ENCODE measurements around the gene FANCL.
"Not testable (repeated sequence)": the region's sequence is repeated elsewhere in the genome, so short reads cannot be mapped to it uniquely, and the experiment has no call there.

FANCL gene

DNA sequence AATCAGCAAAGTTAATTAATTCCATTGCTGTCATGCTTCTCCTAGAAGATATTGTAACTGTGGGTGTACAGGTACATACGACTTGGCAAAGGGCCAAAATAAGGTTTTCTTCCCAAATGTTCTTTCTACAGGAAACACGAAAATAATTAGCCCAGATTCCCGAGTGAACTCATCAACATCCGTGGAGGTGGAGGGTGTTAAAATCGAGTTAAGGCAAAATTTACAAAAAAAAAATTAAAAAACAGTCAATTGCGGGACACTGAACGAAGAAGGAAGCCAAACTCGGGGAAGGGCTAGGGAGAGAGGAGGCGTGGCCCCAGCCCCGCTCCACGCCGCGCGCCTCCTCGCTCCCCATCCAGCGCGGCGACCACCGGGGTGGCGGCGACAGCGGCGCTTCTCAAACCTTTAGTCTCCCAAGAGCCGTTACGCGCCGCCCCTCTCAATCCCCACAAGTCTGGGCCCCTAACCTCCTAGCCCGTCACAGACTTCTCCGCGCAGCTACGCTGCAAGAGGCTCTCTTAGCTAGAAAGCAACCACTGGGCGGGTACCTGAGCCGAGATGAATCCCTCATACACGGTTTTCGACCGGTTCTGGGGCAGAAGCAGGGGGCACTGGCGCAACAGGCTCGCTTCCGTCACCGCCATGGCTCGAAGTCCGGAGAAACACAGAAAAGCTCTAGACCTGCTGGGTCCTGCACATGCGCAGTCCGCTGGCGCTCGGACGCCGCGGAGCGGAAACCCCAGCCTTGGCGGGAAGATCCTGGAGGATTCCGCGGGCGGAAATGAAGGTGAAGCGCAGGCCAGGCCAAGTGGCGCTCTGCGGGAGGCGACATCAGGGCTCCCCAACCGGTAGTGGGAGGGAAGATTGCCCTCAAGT lies at the start of gene FANCL:
TSS of gene FANCL (minus strand) at position 656 of the 876 bp plus-strand sequence. CDS start at position 644, 12 bp downstream.
- no peak for TF ChIP-seq CTCF (IDR thresholded peaks at IDR 0.05; ENCODE audit: low read depth, low read length)
- peak; percentile 85 to 87 for DNase-seq (ENCODE audit: low read depth in 2 of 2)

DNA sequence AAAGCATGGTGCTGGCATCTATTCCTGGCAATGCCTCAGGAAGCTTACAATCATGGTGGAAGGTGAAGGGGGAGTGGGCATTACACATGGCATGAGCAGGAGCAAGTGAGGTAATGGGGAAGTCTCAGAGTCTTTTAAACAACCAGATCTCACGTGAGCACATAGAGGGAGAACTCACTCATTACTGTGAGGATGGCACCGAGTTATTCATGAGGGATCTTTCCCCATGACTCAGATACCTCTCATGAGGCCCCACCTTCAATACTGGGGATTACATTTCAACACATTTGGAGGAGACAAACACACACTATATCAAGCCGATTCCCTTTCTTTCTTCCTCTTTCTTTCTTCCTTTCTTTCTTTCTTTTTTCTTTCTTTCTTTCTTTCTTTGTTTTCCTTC lies 47.9 kb upstream of the FANCL start:
- H3K4me3 ChIP-seq (replicated peaks in 1 of 2; ENCODE audit: low read depth in 2 of 2, low read length in 2 of 2), result no peak overlapping the region

More for the DNA sequence above, at the start of gene FANCL:
- peak within 1 kb of the TSS; percentile 78 to 95 for H3K4me3 ChIP-seq (replicated peaks in 1 of 2; ENCODE audit: low read depth in 2 of 2, low read length in 2 of 2)

GRCh38 chr2:58283931-58284330 lies 42.8 kb upstream of the FANCL start:
- no peak for DNase-seq (ENCODE audit: low read depth in 2 of 2)
- no peak overlapping the region for H3K4me3 ChIP-seq (replicated peaks in 1 of 2; ENCODE audit: low read depth in 2 of 2, low read length in 2 of 2)
- TF ChIP-seq CTCF (IDR thresholded peaks at IDR 0.05; ENCODE audit: low read depth, low read length), result no peak

More for the DNA sequence above, 47.9 kb upstream of the FANCL start:
- DNase-seq (ENCODE audit: low read depth in 2 of 2), result peak in 1 of 2 donors; percentile 11
- TF ChIP-seq CTCF (IDR thresholded peaks at IDR 0.05; ENCODE audit: low read depth, low read length), result no peak

DNA sequence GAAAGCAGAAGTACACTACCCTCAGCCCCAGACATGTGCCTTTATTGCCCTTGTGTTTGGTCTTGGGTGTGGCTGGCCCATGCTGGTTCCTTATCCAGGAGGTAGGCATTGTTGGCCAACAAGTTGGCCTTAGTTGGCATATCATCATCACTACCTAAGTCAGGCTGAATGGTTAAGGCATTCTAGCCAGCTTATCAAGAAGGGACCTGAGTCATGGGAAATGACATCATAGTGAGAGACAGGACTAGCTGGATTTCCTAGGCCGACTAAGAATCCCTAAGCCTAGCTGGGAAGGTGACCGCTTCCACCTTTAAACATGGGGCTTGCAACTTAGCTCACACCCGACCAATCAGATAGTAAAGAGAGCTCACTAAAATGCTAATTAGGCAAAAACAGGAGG lies 34.0 kb upstream of the FANCL start:
- H3K4me3 ChIP-seq (replicated peaks in 1 of 2; ENCODE audit: low read depth in 2 of 2, low read length in 2 of 2), result not testable (repeated sequence)
- peak in 1 of 2 donors; percentile 18 for DNase-seq (ENCODE audit: low read depth in 2 of 2)

DNA sequence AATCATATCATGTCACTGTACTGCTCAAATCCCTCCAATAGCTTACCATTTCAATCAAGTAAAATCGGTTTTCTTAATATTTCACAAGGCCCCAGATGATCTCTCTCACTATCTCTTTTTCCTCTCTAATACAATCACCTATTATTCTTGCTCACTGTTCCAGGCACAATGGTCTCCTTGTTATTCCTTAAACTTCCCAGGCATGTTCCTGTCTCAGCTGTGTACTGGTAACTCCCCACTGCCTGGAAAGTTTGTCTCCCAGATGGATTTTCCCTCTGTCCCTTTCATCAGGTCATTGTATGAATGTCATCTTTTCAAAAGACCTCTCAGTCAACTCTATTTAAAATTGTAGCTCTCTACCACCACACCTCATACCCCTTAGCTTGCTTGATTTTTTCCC lies 30.7 kb upstream of the FANCL start:
- TF ChIP-seq CTCF (IDR thresholded peaks at IDR 0.05; ENCODE audit: low read depth, low read length), result no peak
- no peak for DNase-seq (ENCODE audit: low read depth in 2 of 2)
- no peak overlapping the region for H3K4me3 ChIP-seq (replicated peaks in 1 of 2; ENCODE audit: low read depth in 2 of 2, low read length in 2 of 2)

DNA sequence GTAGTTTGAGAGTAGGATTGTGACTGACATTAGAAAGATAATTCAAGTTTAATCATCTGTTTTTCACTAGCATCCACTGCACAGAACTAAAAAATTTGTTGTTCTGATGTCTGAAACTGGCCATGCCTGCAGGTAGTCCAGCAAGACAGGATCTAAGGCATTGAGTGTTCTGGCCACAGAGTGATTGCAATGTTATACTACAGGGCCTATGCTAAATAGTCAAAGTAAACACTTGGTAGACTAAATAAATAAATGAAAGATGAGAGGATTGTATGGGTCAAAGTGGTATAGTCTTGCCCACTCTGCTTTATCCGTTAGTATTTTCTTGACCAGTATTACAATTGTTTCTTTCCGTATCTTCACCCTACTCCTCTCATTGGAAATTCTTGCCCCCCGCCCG lies 27.6 kb upstream of the FANCL start:
- TF ChIP-seq CTCF (IDR thresholded peaks at IDR 0.05; ENCODE audit: low read depth, low read length), result no peak
- no peak overlapping the region for H3K4me3 ChIP-seq (replicated peaks in 1 of 2; ENCODE audit: low read depth in 2 of 2, low read length in 2 of 2)
- no peak for DNase-seq (ENCODE audit: low read depth in 2 of 2)

DNA sequence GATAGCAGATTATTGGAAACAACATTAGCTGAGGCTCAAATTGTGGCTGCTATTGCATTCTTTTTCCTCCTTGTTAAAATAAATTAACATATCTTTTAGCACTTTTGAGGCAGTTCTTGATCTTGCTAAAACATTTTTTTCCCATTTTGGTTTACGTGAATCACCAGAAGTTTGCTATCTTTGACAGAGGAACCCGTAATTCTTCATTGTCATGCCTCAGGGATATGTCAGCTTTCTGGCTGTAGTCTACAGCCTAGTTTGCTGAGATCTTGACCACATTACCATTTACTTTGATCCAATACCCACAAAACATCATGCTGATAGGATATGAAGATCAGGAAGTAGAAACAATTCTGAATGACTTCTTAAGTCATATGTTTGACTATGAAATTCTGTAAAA lies 25.1 kb upstream of the FANCL start:
- TF ChIP-seq CTCF (IDR thresholded peaks at IDR 0.05; ENCODE audit: low read depth, low read length), result no peak
- no peak overlapping the region for H3K4me3 ChIP-seq (replicated peaks in 1 of 2; ENCODE audit: low read depth in 2 of 2, low read length in 2 of 2)
- DNase-seq (ENCODE audit: low read depth in 2 of 2), result no peak
